ENCODE results near the gene KIAA0040. TPM values are rescaled to one million over a fixed set of nuclear protein-coding genes. Genes with fewer than 3 reads are reported as not detected.

Gene KIAA0040
- total RNA-seq, 1 experiment from 2014 or later, result 27.7 TPM

GRCh38 chr1:175129644-175129996 is 63.0 kb downstream of the KIAA0040 start:
- Mint-ChIP-seq H3K36me3 (ENCODE audit: insufficient read depth, unreplicated experiment) (no peaks in the 10 kb centered on the region), H3K4me1 (ENCODE audit: insufficient read depth, unreplicated experiment) (peaks cover 18% of the 10 kb centered on the region), H3K27me3 (ENCODE audit: insufficient read depth, unreplicated experiment) (no peaks in the 10 kb centered on the region), H3K4me3 (ENCODE audit: unreplicated experiment) (no peak overlapping the region), H3K27ac (ENCODE audit: low read depth, unreplicated experiment) (no peak overlapping the region), H3K9me3 (ENCODE audit: unreplicated experiment) (no peaks in the 10 kb centered on the region)
- intact Hi-C loops (cut with micrococcal nuclease), result no loop called here
- ChIA-PET POLR2A (no interaction called here), CTCF (interaction anchor here (7.2 to 10.7 kb wide), 2 partner anchors 13 to 99 kb away, joined by 51 to 232 read pairs; no protein-coding TSS in a partner anchor)
- no peak for TF ChIP-seq CTCF (IDR thresholded peaks at IDR 0.05; ENCODE audit: unreplicated experiment)
- BruUV-seq (replicated peaks), result no TSS peak
- DNase-seq (ENCODE audit: unreplicated experiment), result no peak

- Mint-ChIP-seq H3K4me1 (ENCODE audit: insufficient read depth, unreplicated experiment) (peaks cover 20% of the 10 kb centered on the region), H3K27ac (ENCODE audit: low read depth, unreplicated experiment) (no peak overlapping the region), H3K27me3 (ENCODE audit: insufficient read depth, unreplicated experiment) (no peaks in the 10 kb centered on the region), H3K4me3 (ENCODE audit: unreplicated experiment) (no peak overlapping the region), H3K9me3 (ENCODE audit: unreplicated experiment) (no peaks in the 10 kb centered on the region), H3K36me3 (ENCODE audit: insufficient read depth, unreplicated experiment) (no peaks in the 10 kb centered on the region)
- TF ChIP-seq CTCF (IDR thresholded peaks at IDR 0.05; ENCODE audit: unreplicated experiment), result no peak
- intact Hi-C loops (cut with micrococcal nuclease), result no loop called here
- BruUV-seq (replicated peaks), result no TSS peak
- ChIA-PET CTCF (interaction anchor here (1.7 to 10.7 kb wide), 5 partner anchors 14 to 99 kb away, joined by 4 to 232 read pairs (median 24); no protein-coding TSS in a partner anchor), POLR2A (interaction anchor here (1.2 kb wide), 1 partner anchor 99 kb away, joined by 5 read pairs; no protein-coding TSS in a partner anchor)
- DNase-seq (ENCODE audit: unreplicated experiment), result no peak
These were observed 63.4 kb downstream of the KIAA0040 start for GRCh38 chr1:175129182-175129581.

- ChIA-PET CTCF (interaction anchor here (0.7 to 10.7 kb wide), 7 partner anchors 14 to 98 kb away, joined by 4 to 232 read pairs (median 8); no protein-coding TSS in a partner anchor), POLR2A (interaction anchor here (1.2 kb wide), 1 partner anchor 99 kb away, joined by 5 read pairs; no protein-coding TSS in a partner anchor)
- Mint-ChIP-seq H3K4me3 (ENCODE audit: unreplicated experiment) (no peak overlapping the region), H3K36me3 (ENCODE audit: insufficient read depth, unreplicated experiment) (no peaks in the 10 kb centered on the region), H3K9me3 (ENCODE audit: unreplicated experiment) (no peaks in the 10 kb centered on the region), H3K4me1 (ENCODE audit: insufficient read depth, unreplicated experiment) (peaks cover 20% of the 10 kb centered on the region), H3K27ac (ENCODE audit: low read depth, unreplicated experiment) (no peak overlapping the region), H3K27me3 (ENCODE audit: insufficient read depth, unreplicated experiment) (no peaks in the 10 kb centered on the region)
- no peak for TF ChIP-seq CTCF (IDR thresholded peaks at IDR 0.05; ENCODE audit: unreplicated experiment)
- BruUV-seq (replicated peaks), result no TSS peak
- intact Hi-C loops (cut with micrococcal nuclease), result no loop called here
- no peak for DNase-seq (ENCODE audit: unreplicated experiment)
These were observed 64.1 kb downstream of the KIAA0040 start for GRCh38 chr1:175128523-175128922.

- ChIA-PET CTCF (interaction anchor here (0.5 to 10.7 kb wide), 12 partner anchors 12 to 1586 kb away, joined by 3 to 232 read pairs (median 4); no protein-coding TSS in a partner anchor), POLR2A (no interaction called here)
- peaks cover 19% of the 10 kb centered on the region for H3K4me1 Mint-ChIP-seq (ENCODE audit: insufficient read depth, unreplicated experiment)
- no peak for DNase-seq (ENCODE audit: unreplicated experiment)
- no peak overlapping the region for H3K4me3 Mint-ChIP-seq (ENCODE audit: unreplicated experiment)
- H3K27me3 Mint-ChIP-seq (ENCODE audit: insufficient read depth, unreplicated experiment), result no peaks in the 10 kb centered on the region
- no TSS peak for BruUV-seq (replicated peaks)
- no peaks in the 10 kb centered on the region for H3K36me3 Mint-ChIP-seq (ENCODE audit: insufficient read depth, unreplicated experiment)
- intact Hi-C loops (cut with micrococcal nuclease), result no loop called here
- TF ChIP-seq CTCF (IDR thresholded peaks at IDR 0.05; ENCODE audit: unreplicated experiment), result no peak
- H3K27ac Mint-ChIP-seq (ENCODE audit: low read depth, unreplicated experiment), result no peak overlapping the region
- no peaks in the 10 kb centered on the region for H3K9me3 Mint-ChIP-seq (ENCODE audit: unreplicated experiment)
These were observed 65.0 kb downstream of the KIAA0040 start for GRCh38 chr1:175127565-175127964.

All from MCF 10A (cell line).